Putamen (tissue), 1 donor: Measurements from ENCODE around the gene BACE1-AS.
"Not testable (repeated sequence)": the region's sequence is repeated elsewhere in the genome, so short reads cannot be mapped to it uniquely, and the experiment has no call there.

Source experiments
- DNase-seq: peaks from one replicate; pipeline ENCODE4 v3.0.0-alpha.2; 2016; ENCODE audit warnings: low spot score

BACE1-AS gene

GRCh38 chr11:117327255-117327566, 36.1 kb downstream of the BACE1-AS start:
- DNase-seq = not testable (repeated sequence)

DNA sequence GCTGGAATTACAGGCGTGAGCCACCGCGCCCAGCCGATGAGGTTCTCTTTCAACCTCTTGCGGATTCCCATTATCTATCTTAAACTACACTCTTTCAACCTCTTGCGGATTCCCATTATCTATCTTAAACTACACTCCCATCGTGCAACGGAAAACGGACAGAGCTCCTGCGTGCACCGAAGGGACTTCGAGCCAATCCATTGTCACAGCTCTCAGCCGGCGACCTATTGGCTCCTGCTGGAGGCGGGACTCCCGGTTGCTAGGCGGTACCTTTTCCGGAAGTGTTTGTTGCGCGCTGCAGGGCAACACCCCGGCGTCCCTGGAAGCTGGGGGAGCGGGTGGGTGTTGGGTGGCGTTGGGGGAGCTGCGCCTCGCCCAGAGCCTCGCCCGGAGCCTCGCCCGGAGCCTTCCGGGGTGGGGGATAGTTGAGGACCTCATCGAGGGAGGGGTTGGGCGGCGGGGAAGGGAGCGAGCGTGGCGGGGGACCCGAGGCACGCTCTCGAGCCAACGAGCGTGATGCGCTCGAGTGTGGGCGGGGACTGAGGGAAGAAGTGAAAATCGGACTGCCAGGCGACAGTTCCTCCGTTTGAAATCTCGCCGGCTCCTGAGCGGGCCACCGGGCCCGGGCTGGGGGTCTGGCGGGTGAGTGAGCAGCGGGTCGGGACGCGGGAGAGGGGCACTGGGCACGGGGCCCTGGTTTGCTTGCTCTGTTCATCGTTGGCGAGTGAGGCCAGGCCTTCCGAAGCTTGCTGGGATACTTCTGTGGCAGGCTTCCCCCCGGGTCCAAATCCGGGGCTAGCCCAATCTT, 36.6 kb downstream of the BACE1-AS start, which contains the start of gene CEP164:
Gene CEP164 (plus strand): TSS at position 288 of the 808 bp plus-strand sequence. CDS start 10,733 bp downstream, outside the sequence.
- DNase-seq = peak; percentile 96

GRCh38 chr11:117328375-117329010, 37.3 kb downstream of the BACE1-AS start:
- DNase-seq = no peak

DNA sequence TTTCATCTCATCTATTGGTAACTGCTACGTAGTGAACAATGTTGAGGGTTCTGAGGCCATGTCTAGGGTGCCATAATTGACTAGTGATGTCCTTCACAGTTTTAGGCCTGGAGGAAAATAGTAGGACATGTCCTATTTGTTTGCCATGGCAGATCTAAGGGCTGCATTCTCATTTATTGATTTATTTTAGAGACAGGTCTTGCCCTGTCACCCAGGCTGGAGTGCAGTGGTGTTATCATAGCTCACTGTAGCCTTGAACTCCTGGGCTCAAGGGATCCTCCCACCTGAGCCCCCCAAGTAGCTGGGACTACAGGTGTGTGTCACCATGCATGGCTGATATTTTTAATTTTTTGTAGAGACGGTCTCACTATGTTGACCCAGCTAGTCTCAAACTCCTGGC, 41.7 kb downstream of the BACE1-AS start:
- DNase-seq = no peak

- DNase-seq = peak; percentile 55
These were observed 42.8 kb downstream of the BACE1-AS start for GRCh38 chr11:117333917-117334316.

- DNase-seq = no peak
These were observed 43.8 kb downstream of the BACE1-AS start for GRCh38 chr11:117334896-117335295.

- no peak for DNase-seq
These were observed 44.3 kb downstream of the BACE1-AS start for GRCh38 chr11:117335399-117335798.

DNA sequence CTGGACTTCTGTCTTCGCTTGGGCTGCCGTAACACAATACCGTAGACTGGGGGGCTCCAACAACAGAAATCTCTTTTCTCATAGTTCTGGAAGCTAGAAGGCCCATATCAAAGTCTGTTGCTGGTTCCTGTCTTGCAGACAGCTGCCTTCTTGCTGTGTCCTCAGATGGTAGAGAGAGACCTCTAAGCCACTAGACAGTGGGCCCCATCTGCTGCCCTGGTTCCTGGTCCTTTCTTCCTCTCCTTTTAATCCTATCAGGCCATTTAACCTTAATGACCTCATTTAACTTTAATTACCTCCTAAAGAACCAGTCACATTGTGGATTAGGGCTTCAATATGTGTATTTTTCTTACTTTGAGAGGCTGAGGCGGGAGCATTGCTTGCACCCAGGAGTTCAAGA, 45.9 kb downstream of the BACE1-AS start:
- no peak for DNase-seq
